Fibroblast of skin of right quadriceps (primary cell): ENCODE measurements around the gene SRC.

Source experiments
- DNase-seq: peaks from one replicate; pipeline ENCODE4 v3.0.0-alpha.2; 2013

Gene SRC

GRCh38 chr20:37385659-37386504 is 39.9 kb downstream of the SRC start:
- no peak for DNase-seq

GRCh38 chr20:37386505-37387251 is 40.7 kb downstream of the SRC start:
- no peak for DNase-seq

- DNase-seq: no peak
These were observed 41.8 kb downstream of the SRC start for GRCh38 chr20:37387519-37388269.

- no peak for DNase-seq
These were observed 42.9 kb downstream of the SRC start for GRCh38 chr20:37388831-37389230.

GRCh38 chr20:37389241-37389747 is 43.4 kb downstream of the SRC start:
- DNase-seq: no peak

- DNase-seq: no peak
These were observed 43.9 kb downstream of the SRC start for GRCh38 chr20:37389844-37390275.

GRCh38 chr20:37390503-37390890 is 44.6 kb downstream of the SRC start:
- no peak for DNase-seq

- no peak for DNase-seq
These were observed 45.1 kb downstream of the SRC start for GRCh38 chr20:37390891-37391525.

- no peak for DNase-seq
These were observed 46.7 kb downstream of the SRC start for GRCh38 chr20:37392441-37393195.

GRCh38 chr20:37393196-37393862 is 47.4 kb downstream of the SRC start:
- no peak for DNase-seq

- no peak for DNase-seq
These were observed 48.1 kb downstream of the SRC start for GRCh38 chr20:37393863-37394542.

GRCh38 chr20:37394543-37395409 is 48.8 kb downstream of the SRC start:
- no peak for DNase-seq

- no peak for DNase-seq
These were observed 49.5 kb downstream of the SRC start for GRCh38 chr20:37395410-37395797.

- peak; percentile 25 for DNase-seq
These were observed 50.0 kb downstream of the SRC start for GRCh38 chr20:37395921-37396415.

- no peak for DNase-seq
These were observed 50.6 kb downstream of the SRC start for GRCh38 chr20:37396416-37397075.

- DNase-seq: peak; percentile 27
These were observed 51.4 kb downstream of the SRC start for GRCh38 chr20:37397076-37397953.

- no peak for DNase-seq
These were observed 52.2 kb downstream of the SRC start for GRCh38 chr20:37397954-37398749.
